ENCODE results near the gene SLC22A31.

Gene SLC22A31

DNA sequence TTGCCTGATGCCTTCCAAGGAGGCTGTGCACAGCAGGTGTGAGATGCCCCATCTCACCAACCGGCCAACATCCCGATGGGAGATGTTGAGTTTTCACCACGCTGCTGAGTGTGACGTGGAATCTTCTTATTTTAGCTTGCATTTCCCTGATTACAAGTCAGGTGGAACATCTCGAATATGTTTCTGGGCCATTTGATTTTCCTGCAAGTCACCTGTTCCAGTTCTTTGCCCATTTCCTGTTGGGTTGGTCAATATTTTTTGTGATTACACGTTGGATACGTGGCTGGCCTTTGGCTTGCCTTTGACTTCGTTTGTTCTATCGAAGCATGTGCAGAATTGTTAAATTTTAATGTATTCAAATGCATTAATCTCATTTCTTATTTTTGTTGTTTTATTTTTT, 37.0 kb downstream of the SLC22A31 start:
- TF ChIP-seq, protein P1, sequence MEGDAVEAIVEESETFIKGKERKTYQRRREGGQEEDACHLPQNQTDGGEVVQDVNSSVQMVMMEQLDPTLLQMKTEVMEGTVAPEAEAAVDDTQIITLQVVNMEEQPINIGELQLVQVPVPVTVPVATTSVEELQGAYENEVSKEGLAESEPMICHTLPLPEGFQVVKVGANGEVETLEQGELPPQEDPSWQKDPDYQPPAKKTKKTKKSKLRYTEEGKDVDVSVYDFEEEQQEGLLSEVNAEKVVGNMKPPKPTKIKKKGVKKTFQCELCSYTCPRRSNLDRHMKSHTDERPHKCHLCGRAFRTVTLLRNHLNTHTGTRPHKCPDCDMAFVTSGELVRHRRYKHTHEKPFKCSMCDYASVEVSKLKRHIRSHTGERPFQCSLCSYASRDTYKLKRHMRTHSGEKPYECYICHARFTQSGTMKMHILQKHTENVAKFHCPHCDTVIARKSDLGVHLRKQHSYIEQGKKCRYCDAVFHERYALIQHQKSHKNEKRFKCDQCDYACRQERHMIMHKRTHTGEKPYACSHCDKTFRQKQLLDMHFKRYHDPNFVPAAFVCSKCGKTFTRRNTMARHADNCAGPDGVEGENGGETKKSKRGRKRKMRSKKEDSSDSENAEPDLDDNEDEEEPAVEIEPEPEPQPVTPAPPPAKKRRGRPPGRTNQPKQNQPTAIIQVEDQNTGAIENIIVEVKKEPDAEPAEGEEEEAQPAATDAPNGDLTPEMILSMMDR (IDR thresholded peaks at IDR 0.05; ENCODE audit: low read depth, low read length, missing control alignments), result no peak

DNA sequence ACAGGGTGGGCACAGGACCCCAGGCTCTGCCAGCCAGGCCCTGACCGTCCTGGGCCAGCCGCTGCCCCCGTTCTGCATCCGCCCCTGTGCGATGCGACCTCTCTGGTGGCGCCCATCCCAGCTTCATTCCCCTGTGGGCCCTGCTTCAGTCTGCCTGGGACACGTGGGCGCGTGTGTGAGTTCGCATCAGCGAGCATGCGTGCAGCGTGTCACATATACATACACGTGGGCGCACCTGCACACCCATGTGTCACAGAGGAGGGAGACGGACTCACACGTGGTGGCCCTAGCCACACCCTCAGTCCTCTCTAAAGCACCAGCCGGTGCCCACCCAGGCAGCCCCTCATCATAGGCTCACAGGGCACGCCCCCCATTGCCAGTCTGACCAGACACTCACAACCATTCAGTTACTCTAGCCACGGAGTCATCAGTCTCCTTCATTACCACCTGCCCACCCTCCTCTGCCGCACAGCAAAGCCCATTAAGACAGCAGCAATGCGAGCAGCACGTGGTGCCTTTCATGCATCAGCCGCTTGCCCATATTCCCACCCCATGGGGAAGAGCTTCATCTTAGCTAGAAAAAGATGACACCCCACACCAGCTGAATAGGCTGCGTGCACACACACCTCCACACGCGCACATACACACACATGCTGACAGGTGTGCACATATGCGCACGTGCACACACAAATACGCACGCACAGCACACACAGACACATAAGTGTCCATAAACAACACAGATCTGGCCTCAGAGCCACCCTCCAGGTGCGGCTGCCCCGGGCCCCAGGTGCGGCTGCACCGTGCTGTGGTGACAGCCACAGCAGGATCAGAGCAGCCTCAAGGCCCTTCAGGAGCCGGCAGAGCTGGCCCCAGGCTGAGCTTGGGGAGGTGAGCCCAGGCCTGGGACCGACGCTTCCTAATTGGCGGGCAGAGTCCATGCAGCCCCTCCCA, 38.3 kb downstream of the SLC22A31 start:
- in situ Hi-C loops (cut with HindIII; ENCODE audit: low sequenced_read_pairs), result no loop called here

More for the DNA sequence above, 37.0 kb downstream of the SLC22A31 start:
- DNase-seq (ENCODE audit: low read depth), result no peak
- in situ Hi-C loops (cut with HindIII; ENCODE audit: low sequenced_read_pairs), result no loop called here
- H3K4me3 ChIP-seq (ENCODE audit: low read depth, low read length), result no peak overlapping the region

DNA sequence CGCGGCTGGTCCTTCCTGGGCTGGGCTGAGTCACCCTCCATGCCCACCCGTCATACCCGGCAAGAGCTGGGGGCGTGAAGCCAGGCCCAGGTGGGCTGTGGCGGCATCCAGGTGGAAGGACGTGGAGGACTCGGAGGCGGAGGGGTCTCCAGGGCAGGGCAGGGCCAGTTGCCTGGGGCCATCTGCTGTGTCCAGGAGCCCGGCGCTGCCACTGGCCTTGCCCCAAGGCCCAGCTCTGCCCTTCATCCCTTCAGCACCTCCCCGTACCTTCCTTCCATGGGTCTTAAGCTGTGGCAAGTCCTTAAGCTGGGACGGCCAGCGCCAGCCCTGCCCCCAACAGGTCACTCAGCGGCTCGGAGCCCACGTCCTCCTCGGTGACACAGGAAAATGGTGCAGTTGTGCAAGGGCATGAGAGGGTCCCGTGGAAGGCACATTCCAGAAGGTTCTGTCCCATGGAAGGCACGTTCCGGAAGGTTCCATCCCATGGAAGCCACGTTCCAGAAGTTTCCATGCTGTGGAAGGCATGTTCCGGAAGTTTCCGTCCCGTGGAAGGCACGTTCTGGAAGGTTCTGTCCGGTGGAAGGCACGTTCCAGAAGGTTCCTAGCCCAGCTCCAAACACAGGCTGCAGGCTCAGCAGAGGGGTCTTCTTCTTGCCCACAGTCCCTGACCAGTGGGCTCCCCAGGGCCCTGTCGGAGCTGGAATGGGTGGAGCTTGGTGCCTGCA, 39.2 kb downstream of the SLC22A31 start:
- no peak overlapping the region for H3K4me3 ChIP-seq (ENCODE audit: low read depth, low read length)
- in situ Hi-C loops (cut with HindIII; ENCODE audit: low sequenced_read_pairs), result no loop called here
- no peak for DNase-seq (ENCODE audit: low read depth)
- TF ChIP-seq, protein P1 (IDR thresholded peaks at IDR 0.05; ENCODE audit: low read depth, low read length, missing control alignments), result no peak

More for the DNA sequence above, 38.3 kb downstream of the SLC22A31 start:
- no peak for DNase-seq (ENCODE audit: low read depth)
- no peak overlapping the region for H3K4me3 ChIP-seq (ENCODE audit: low read depth, low read length)
- TF ChIP-seq, protein P1 (IDR thresholded peaks at IDR 0.05; ENCODE audit: low read depth, low read length, missing control alignments), result no peak

DNA sequence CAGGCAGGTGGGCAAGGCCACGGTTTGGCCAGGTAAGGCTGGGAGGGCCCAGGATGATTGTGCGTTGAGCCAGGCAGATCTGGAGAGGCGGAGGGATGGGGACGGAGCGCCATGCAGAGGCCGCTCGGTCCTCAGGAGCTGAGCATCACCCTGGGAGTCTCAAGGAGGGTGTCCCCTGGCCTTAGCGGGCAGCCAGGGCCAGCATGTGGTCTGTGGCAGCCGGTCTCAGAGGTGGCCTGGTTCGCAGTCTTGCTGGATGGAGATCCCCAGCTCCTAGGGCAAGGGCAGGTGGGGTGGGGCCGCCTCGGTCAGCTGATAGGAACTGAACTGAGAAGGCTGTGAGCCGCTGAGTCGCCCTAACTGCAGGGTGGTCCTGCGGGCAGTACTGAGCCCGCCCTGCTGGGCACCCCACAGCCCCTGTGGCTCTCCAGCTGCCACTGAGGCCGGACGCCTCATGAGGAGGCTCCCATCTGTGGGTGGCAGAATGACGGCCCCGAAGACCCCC, 40.4 kb downstream of the SLC22A31 start:
- in situ Hi-C loops (cut with HindIII; ENCODE audit: low sequenced_read_pairs), result no loop called here
- TF ChIP-seq, protein P1 (IDR thresholded peaks at IDR 0.05; ENCODE audit: low read depth, low read length, missing control alignments), result no peak
- H3K4me3 ChIP-seq (ENCODE audit: low read depth, low read length), result no peak overlapping the region
- no peak for DNase-seq (ENCODE audit: low read depth)

DNA sequence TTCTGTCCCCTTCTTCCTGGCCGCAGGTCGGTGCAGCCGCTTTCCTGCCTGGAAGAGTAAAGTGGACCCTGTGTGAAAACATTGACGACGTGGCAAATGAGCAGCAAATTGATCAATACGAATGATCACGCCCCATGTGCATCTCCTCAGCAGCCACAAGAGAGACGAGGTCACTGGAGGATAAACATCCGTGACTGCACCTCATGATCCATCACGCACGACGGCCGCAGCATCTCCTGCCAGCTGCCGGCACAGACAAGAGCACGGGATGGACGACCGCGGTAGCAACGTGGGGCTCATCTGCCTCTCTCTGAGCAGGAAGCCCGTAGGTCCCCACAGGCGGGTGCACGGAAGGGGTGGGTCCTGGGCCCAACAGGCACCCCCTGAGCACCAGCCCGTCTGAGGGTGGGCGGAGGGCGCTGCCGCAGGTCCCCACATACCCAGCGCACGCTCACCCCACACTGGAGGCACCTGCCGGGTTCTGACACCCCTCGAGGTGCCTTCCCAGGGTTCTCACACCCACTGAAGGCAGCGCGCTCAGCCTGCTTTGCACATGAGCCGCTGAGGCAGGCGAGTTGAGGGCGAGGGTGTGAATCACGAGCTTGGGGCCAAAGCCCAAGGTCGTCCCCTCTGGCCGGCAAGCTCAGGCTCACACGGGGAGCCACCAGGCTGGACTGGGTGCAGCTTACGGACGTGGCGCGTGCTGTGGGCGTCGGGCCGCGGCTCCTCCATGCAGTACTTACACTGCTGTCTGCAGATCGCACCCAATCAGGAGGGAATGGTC, 41.1 kb downstream of the SLC22A31 start:
- no peak for DNase-seq (ENCODE audit: low read depth)
- no peak overlapping the region for H3K4me3 ChIP-seq (ENCODE audit: low read depth, low read length)
- TF ChIP-seq, protein P1 (IDR thresholded peaks at IDR 0.05; ENCODE audit: low read depth, low read length, missing control alignments), result no peak
- in situ Hi-C loops (cut with HindIII; ENCODE audit: low sequenced_read_pairs), result no loop called here

DNA sequence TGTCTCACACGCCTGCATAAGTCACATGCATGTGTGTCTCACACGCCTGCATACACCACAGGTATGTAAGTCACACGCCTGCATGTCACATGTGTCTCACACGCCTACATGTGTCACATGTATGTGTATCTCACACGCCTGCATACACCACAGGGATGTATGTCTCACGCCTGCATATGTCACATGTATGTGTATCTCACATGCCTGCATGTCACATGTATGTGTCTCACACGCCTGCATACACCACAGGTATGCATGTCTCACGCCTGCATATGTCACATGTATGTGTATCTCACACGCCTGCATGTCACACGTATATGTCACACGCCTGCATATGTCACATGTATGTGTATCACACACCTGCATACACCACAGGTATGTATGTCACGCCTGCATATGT, 42.6 kb downstream of the SLC22A31 start:
- in situ Hi-C loops (cut with HindIII; ENCODE audit: low sequenced_read_pairs), result no loop called here

More for the DNA sequence above, 42.6 kb downstream of the SLC22A31 start:
- no peak overlapping the region for H3K4me3 ChIP-seq (ENCODE audit: low read depth, low read length)
- TF ChIP-seq, protein P1 (IDR thresholded peaks at IDR 0.05; ENCODE audit: low read depth, low read length, missing control alignments), result no peak
- DNase-seq (ENCODE audit: low read depth), result no peak

All from astrocyte of the cerebellum (primary cell).